ENCODE measurements around the gene PSMF1.

DNA sequence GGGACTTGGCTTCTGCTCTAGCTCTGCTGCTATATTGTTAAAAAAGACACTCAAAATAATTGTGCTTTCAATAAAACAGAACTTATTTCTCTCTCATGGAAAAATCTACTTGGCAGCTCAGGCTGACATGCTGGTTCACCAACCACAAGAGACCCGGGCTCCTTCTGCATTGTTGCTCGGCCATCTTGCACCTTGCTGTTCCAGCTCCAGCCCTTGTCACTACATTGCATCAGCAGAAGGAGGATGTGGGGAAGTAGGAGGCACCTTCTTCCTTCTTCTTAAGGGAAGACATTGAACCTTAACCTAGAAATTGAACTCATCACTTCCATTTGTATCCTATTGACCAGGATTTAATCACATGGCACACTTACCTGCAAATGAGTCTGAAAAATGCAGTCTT, 78.2 kb downstream of the PSMF1 start:
- TF ChIP-seq FOXM1 (IDR thresholded peaks at IDR 0.05; ENCODE audit: borderline replicate concordance) (no peak), NFRKB (IDR thresholded peaks at IDR 0.05) (no peak), ZNF384 (IDR thresholded peaks at IDR 0.05) (no peak)
